Measurements from ENCODE around the gene IL22RA2.
A peak's percentile ranks its signal among the peaks of the same experiment; 100 is the strongest.
"Not testable (repeated sequence)": the region's sequence is repeated elsewhere in the genome, so short reads cannot be mapped to it uniquely, and the experiment has no call there.

IL22RA2 gene, protein sequence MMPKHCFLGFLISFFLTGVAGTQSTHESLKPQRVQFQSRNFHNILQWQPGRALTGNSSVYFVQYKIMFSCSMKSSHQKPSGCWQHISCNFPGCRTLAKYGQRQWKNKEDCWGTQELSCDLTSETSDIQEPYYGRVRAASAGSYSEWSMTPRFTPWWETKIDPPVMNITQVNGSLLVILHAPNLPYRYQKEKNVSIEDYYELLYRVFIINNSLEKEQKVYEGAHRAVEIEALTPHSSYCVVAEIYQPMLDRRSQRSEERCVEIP

DNA sequence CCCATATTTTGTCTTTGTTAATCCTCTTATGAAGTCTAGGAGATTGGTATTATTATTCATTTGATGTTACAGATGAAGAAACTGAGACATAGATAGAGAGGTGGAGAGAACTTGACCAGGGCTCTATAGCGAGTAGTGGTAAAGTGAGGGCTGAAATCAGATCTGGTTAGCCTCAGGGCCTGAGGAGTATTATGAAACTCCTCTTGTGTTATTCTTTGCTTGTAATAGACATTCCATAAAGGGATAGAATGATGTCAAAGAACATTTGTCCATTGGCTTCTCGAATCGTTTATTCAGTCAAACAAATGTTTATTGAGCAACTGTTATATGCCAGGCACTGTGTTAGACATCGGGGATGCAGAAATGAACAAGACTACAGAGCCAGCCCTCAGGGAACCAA is at the start of gene IL22RA2:
Gene IL22RA2 (minus strand): TSS at position 144 of the 400 bp plus-strand sequence. CDS start 11,895 bp downstream, outside the sequence.
- DNase-seq (ENCODE audit: low read depth in 2 of 2) = no peak

DNA sequence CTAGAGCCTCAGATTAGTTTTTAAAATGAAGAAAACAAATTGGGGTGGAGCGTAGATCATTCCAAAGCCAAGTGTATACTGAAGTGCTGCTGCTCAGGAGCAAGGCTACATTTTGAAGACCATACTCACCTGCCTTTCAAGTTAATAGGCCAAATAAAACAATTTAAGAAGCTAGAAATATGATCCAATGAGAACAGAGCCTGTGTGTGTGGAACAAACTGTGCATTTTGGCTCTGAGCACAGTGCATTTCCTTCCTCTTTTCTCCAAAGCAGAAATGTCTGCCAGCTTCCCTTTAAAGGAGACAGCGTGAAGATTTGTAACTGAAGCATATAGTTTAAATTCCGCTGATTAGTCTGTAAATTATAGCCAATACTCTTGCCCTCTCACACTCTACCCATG is 48.9 kb upstream of the IL22RA2 start:
- no peak for DNase-seq (ENCODE audit: low read depth in 2 of 2)

DNA sequence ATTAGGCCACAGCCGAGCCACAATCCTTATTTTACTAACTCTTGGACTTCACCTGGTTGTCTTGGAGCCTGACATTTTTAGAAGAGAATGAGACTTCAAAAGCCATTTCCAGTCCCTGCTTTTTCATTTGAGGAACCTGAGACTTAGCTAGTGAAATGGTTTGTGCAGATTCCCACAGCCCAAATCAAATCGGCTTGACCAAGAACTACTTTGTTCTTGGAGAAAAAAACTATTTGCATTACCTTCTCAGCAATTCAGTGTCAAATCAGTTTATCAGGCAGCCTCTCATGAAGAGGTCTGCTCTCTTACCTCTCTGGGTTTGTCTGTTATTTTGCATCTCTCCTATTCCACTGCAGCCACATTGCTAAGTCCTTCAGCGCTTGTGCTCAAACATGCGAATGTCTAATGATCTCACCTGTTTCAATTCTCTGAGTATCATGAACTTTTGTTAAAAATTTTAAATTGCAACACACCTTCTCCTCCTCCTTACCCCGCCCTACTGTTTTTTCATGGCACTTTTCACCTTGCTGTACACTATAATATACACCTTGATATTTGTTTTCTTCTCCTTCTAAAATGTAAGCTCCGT is 46.3 kb upstream of the IL22RA2 start:
- DNase-seq (ENCODE audit: low read depth in 2 of 2) = no peak

DNA sequence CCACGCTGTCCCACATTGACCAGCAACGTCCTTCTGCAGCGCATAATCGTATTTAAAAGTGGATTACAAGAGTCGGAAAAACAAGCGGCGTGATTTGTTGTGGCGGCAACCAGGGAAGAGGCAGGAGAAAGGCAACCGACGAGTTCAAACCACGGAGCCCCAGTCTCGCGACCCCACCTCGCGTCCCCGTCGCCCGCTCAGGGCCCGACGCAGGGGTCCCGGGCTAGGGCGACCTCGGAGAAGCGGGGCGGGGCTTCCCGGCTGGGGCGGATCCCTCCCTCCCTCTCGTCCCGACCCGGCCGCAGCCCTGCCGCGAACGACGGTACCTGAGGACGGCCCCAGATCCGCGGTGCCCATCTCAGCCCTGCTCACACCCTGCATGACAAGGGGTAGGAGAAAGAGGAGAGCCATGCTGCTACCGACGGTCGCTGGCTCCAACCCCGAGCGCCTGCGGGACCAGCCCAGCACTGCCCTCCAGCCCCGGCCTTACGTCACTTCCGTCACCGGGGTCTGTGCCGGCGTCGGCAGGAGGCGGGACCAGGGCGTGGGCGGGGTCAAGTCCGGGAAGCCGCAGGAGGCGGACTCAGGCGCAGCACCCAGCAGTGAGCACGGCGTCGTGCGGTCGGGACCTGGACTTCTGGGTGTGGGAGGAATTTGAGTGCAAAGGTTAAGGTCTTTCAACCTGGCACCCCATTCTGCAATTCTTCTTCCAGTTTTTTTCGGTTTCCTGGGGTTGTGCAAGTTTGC is 45.6 kb upstream of the IL22RA2 start, which contains the start of gene IFNGR1:
Gene IFNGR1 (minus strand): TSS at position 469 of the 747 bp plus-strand sequence. CDS start 58 bp downstream, at position 411.
- DNase-seq (ENCODE audit: low read depth in 2 of 2) = peak; percentile 91 to 98

DNA sequence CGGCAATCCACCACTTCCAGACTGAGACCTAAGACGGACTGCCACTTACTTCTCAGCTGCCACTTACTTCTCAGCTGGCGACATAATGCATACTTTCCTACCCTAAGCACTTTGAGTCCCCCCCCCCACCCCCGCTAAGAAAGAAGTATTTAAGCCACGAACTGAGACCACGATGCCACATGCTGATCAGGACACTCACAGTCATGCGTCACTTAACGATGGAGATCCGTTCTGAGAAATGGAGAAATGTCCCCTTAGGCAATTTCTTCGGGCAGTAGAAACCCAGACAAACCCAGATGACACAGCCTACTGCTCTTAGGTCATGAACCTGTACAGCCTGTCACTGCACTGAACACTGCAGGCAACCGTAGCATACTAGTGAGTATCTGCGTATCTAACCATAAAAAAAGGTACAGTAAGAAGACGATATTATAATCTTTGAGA is 45.1 kb upstream of the IL22RA2 start:
- peak in 1 of 2 donors; percentile 19 for DNase-seq (ENCODE audit: low read depth in 2 of 2)

DNA sequence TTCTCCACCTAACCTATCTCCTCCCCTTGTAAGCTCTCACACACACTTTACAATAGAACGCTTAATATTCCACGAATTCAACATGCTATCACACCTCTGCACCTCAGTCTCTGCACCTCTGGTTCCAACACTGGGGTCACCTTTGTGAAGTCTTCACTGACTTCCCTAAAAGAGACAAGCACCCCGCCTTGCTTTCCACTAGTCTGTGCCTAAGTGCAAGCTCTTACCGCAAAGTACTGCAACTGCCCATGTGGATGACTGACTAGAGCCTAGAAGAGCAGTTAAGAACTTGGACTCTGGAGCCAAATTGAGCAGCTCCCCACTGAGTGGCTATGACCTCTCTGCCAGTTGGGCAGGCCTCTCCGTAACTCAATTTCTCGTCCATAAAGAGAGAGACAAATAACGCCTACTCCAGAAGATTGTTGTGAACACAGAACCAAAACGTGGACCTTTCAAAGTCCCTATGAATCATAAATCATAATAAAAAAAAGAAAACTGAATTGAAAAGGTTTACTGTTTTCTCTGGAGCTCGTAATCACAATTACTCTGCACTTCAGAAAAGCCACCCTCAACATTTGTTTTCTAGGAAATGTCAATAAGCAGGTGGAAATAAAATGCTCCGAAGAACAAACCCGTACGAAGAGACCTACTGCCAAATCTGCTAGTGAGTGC is 44.5 kb upstream of the IL22RA2 start:
- DNase-seq (ENCODE audit: low read depth in 2 of 2) = no peak

DNA sequence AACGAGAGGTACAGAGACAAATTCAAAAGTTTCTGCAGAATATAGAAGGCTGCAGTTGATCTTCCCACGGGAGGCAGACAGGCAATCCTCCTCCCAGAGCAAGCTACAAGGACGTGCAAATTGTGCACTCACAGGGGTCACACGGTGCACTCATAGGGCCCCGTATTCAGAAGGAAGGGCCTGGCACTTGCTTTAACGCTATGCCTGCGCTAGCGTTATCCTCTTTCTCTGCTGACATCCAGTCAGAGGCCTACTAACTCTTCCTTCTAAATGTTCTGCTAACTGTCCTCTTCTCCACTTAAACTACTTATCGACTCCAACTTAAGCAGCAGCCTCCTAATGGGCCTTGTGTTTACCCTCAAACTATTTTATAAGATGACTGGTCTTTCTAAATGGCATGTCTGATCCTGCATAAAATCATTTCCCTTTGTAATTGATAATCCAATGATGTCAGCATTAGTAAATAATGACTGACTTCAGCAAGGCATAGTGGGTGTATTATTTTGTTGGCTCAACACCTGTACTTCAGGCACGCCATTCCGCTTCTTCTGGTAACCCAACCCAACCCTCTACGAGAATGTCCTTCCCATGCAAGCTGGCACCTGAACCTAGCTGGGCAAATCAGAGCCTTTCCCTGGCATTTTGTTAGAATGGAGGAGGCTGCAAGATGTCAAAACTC is 43.6 kb upstream of the IL22RA2 start:
- DNase-seq (ENCODE audit: low read depth in 2 of 2) = no peak

DNA sequence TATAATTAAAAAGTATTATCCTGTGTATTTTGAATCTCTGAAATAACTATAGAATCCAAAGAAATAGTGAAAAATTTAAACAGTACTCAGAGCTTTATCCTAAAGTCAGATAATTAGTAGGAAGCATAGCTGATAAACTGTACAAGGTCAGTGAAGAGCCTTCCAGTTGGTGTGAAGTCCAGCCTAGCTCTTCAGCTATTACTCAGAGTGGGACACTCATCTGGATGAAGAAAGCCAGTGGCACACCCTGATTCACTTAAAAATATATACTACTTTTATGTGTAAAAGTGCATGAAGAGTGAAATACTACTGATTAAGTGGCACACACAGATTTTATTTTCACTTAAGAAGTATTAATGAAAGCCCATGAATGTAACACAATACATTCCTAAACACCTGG is 42.7 kb upstream of the IL22RA2 start:
- DNase-seq (ENCODE audit: low read depth in 2 of 2) = no peak

DNA sequence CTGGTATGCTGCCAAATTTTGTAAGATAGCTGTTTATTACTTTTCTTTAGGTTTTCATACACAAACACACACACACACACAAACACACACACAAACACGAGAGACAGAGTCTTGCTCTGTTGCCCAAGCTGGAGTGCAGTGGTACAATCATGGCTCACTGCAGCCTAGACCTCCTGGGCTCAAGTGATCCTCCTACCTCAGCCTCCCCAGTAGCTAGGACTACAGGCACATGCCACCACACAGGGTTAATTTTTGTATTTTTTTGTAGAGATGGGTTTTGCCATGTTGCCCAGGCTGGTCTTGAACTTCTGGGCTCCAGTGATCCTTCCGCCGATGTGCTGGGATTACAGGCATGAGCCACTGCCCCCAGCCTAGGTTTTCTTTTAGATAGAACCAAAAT is 42.2 kb upstream of the IL22RA2 start:
- not testable (repeated sequence) for DNase-seq (ENCODE audit: low read depth in 2 of 2)

DNA sequence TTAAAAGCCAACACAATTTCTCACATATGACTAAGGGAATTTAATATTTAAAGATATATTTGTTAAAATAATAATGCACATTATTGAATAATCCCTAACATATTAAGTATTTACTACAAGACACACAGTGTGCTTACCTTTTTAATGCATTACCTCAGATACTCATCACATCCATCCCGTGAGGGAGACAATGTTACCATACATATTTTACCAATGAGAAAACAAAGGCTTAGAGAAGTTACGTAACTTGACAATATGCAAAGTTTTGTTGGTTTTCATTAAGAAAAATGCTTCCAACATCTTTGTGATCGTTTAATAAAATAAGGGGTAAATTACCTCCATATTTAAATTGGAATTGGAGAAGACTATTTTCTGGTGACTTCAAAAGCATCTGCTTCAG is 41.5 kb upstream of the IL22RA2 start:
- no peak for DNase-seq (ENCODE audit: low read depth in 2 of 2)

DNA sequence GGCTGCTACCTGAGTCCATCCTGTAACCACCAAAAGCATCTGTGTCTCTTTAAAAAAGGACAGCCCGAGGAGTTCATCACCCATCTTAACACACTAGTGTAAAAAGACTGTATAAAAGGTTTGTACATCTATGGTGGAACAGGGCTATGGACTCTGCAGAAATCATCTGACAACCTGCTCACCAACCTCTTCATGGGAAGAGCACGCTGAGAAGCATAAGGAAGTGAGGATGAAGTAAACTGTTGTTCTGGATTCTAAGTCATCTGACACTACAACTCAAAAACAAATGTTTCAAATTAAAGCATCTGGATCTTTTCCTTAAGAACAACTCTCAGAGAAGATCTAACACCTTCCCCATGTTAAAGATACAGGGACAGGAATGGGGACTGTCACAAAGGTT is 40.4 kb upstream of the IL22RA2 start:
- DNase-seq (ENCODE audit: low read depth in 2 of 2) = no peak

DNA sequence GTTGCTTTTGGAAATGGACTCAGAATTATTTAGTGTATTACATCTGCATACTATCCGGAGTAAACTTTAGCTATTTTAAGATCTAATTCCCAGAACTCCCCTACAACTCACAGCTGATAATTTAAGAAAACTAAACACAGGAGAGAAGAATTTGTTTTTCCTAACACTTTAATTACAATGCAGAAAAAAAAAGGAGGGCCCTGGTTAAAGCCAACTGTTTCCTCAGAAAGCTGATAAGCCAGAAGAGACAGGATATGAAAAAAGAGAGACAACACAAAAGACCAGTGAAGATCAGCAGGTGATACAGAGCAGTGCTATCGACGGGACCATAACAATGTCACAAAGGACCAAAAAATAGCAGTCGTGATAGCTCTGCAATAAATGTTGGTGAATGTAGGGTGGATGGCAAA is 39.9 kb upstream of the IL22RA2 start:
- no peak for DNase-seq (ENCODE audit: low read depth in 2 of 2)

DNA sequence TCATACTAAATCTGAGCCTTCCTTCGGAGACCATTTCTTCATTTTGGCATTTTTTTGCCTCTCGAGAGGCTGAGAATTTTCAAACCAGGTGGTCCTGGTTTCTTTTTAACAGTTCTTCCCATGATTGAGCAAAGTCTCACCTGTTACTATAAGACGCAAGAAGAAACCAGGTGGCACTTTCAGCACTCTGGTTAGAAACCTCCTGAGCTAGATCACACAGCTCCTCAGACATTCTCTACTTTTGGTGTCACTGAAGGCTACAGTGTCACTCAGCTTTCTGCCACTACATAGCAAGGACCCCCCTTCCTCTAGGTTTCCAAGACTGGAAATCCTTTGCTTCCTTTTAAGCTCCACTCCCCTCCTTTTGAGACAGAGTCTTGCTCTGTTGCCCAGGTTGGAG is 38.5 kb upstream of the IL22RA2 start:
- DNase-seq (ENCODE audit: low read depth in 2 of 2) = no peak

DNA sequence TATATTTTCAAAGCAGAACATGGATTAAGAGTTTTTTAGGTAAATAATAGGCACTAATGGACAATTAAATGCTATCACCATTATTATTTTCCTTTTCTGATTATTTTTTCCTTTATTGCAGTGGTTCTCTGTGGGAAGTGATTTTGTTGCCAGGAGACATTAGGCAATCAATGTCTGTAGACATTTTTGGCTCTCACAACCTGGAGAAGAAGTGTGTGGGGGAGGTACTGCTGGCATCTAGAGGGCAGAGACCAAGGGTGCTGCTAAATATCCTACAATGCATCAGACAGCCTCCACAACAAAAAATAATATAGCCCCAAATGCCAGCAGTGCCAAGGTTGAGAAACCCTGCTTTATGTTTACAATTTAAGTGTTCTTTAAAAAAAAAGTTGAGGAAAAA is 37.5 kb upstream of the IL22RA2 start:
- DNase-seq (ENCODE audit: low read depth in 2 of 2) = no peak

DNA sequence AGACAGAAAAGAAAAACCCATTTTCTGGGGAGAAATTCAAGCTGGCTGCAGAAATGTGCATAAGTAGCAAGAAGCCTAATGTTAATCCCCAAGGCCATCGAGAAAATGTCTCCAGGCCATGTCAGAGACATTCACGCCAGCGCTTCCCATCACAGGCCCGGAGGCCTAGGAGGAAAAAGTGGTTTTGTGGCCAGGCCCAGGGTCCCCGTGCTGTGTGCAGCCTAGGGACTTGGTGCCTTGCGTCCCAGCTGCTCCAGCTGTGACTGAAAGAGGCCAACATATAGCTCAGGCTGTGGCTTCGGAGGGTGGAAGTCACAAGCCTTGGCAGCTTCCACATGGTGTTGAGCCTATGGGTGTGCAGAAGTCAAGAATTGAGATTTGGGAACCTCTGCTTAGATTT is 34.8 kb upstream of the IL22RA2 start:
- no peak for DNase-seq (ENCODE audit: low read depth in 2 of 2)

DNA sequence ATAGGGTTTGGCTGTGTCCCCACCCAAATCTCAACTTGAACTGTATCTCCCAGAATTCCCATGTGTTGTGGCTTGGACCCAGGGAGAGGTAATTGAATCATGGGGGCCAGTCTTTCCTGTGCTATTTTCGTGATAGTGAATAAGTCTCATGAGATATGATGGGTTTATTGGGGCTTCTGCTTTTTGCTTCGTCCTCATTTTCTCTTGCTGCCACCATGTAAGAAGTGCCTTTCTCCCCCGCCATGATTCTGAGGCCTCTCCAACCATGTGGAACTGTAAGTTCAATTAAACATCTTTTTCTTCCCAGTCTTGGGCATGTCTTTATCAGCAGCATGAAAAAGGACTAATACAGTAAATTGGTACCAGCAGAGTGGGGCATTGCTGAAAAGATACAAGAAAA is 34.0 kb upstream of the IL22RA2 start:
- not testable (repeated sequence) for DNase-seq (ENCODE audit: low read depth in 2 of 2)

DNA sequence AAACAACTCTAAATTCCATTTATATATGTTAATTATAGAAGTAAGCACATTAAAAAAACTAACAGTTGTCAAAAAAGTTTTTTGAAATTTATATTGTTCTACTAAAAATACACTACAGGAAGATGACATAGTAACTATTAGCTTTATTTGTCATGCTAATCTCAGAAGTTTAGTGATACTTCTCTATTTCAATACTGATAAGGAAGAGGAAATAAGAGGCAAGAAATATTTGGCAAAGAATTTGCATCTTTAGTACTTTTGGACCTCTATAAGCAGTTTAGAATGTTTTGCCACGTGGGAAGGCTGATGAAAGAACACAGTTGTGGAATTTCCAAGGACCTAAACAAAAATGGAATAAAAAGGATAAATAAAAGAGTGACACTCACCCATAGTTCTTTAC is 33.1 kb upstream of the IL22RA2 start:
- DNase-seq (ENCODE audit: low read depth in 2 of 2) = no peak

DNA sequence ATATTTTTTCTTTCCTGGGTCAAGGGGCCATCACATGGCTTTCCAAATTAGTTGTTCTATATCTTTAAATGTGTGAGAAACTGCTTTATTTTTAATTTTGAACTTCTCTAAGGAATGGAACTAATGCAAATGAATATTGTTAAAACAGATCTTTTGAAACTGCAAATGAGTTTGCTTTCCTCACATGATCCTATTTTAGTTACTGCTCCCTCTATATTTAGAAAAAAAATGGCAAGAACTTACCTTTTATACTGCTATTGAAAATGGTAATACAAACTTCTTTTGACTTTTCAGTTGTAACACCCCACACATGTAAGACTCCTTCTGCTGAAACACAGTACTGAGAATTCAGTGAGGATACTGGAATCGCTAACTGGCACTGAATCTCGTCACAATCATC is 29.8 kb upstream of the IL22RA2 start:
- no peak for DNase-seq (ENCODE audit: low read depth in 2 of 2)

DNA sequence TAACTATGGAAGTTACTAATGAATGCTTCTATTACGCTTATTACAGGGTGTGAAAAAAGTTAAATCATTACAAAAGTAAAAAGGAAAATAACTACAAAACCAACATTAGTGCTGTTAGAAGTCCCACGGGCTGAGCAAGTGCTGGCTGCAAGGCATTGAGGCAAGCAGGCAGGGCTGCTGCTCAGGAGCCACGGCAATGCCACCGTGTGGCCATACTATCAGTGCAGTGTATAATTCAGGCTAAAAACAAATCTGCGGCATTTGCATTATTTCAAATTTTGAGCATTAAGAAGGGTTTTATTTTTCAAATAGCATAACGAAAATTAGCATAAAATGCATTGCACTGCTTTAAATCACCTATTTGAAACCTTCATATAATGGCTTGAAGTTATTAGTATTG is 28.6 kb upstream of the IL22RA2 start:
- DNase-seq (ENCODE audit: low read depth in 2 of 2) = no peak

DNA sequence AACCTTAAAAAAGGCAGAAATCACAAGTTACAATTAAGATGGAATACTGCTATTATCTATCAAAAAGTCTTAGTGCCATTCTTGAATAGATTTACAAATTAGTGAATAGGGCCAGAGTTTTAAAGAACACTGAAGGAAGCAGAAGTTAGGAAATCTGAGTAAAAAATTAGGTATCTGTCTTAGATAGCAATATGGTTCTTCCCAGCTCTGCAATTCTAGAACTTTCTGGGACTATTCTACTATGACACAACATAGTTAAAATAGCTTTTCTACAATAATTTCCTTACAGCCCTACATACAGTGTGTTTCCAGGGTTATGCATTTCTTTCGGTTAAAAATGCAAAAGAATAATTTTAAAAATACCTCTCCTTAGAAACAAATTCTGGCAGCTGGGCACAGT is 27.6 kb upstream of the IL22RA2 start:
- DNase-seq (ENCODE audit: low read depth in 2 of 2) = no peak

DNA sequence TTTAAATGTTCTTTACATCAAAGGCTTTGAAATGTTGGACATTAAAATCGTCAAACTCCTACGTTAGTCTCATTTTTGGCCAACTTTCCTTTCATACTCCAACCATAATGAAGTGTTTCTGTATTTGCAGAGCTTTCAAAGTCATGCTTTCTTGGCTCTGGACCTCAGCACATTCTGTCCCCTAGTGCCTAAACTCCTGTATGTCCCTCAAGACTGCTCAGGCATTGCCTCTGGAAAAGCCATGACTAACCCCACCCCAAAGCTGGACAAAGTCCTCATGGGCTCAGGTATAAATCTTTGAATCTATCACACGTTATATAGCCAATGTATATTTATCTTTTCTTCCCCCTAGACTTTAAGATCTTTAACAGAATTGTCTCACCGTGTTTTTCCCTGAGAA is 26.8 kb upstream of the IL22RA2 start:
- no peak for DNase-seq (ENCODE audit: low read depth in 2 of 2)
